ENCODE results near the gene DHX16. TPM values are rescaled to one million over a fixed set of nuclear protein-coding genes. Genes with fewer than 3 reads are reported as not detected.

Gene DHX16
- total and polyA plus RNA-seq, 9 of the 15 experiments (the other 6 are each of a cell fraction or from before 2014, with no cell fraction given): 14.6 to 66.1 (median 47.5) TPM

DNA sequence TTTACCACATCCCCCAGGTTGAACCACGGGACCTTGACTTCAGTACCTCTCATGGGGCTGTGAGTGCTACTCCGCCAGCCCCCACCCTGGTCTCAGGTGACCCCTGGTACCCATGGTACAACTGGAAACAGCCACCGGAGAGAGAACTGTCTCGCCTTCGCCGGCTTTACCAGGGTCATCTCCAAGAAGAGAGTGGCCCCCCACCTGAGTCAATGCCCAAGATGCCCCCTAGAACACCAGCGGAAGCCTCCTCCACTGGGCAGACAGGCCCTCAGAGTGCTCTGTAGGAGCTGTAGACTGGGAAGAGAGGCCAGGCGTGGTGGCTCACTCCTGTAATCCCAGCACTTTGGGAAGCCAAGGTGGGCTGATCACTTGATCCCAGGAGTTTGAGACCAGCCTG, 47.3 kb downstream of the DHX16 start (continued):
- TF ChIP-seq, protein P1, sequence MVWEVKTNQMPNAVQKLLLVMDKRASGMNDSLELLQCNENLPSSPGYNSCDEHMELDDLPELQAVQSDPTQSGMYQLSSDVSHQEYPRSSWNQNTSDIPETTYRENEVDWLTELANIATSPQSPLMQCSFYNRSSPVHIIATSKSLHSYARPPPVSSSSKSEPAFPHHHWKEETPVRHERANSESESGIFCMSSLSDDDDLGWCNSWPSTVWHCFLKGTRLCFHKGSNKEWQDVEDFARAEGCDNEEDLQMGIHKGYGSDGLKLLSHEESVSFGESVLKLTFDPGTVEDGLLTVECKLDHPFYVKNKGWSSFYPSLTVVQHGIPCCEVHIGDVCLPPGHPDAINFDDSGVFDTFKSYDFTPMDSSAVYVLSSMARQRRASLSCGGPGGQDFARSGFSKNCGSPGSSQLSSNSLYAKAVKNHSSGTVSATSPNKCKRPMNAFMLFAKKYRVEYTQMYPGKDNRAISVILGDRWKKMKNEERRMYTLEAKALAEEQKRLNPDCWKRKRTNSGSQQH (CRISPR knock-in tag; IDR thresholded peaks at IDR 0.05): no peak
- no peak for TF ChIP-seq ZNF263 (CRISPR knock-in tag; IDR thresholded peaks at IDR 0.05; ENCODE audit: borderline replicate concordance)
- TF ChIP-seq, protein P2, sequence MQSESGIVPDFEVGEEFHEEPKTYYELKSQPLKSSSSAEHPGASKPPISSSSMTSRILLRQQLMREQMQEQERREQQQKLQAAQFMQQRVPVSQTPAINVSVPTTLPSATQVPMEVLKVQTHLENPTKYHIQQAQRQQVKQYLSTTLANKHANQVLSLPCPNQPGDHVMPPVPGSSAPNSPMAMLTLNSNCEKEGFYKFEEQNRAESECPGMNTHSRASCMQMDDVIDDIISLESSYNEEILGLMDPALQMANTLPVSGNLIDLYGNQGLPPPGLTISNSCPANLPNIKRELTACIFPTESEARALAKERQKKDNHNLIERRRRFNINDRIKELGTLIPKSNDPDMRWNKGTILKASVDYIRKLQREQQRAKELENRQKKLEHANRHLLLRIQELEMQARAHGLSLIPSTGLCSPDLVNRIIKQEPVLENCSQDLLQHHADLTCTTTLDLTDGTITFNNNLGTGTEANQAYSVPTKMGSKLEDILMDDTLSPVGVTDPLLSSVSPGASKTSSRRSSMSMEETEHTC (IDR thresholded peaks at IDR 0.05): no peak

DNA sequence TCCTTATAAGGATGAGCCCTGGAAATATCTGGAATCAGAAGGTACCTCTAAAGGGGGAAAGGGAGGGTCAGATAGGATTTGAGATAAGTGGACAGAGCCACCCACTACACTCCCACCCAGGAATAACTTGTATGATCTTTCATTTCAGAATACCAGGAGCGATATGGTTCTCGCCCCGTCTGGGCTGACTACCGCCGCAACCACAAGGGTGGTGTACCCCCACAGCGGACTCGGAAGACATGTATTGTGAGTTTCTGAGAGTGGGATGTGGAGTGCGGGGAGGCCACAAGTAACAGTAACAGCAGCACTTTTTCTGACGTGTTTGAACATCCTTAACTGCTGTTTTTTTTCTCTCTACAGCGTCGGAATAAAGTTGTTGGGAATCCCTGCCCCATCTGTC, 53.2 kb downstream of the DHX16 start:
- no peaks in the 10 kb centered on the region for H3K9me1 ChIP-seq (ENCODE audit: control insufficient read depth, insufficient read depth, low read length)
- peaks cover 8% of the 10 kb centered on the region; the same call in 1 of the 2 replicates for H4K20me1 ChIP-seq (replicated peaks; ENCODE audit: control insufficient read depth, insufficient read depth, low read length)
- CTCF ChIA-PET (ENCODE audit: low intra/inter-chr PET ratio): no interaction called here
- TF ChIP-seq, protein P3, sequence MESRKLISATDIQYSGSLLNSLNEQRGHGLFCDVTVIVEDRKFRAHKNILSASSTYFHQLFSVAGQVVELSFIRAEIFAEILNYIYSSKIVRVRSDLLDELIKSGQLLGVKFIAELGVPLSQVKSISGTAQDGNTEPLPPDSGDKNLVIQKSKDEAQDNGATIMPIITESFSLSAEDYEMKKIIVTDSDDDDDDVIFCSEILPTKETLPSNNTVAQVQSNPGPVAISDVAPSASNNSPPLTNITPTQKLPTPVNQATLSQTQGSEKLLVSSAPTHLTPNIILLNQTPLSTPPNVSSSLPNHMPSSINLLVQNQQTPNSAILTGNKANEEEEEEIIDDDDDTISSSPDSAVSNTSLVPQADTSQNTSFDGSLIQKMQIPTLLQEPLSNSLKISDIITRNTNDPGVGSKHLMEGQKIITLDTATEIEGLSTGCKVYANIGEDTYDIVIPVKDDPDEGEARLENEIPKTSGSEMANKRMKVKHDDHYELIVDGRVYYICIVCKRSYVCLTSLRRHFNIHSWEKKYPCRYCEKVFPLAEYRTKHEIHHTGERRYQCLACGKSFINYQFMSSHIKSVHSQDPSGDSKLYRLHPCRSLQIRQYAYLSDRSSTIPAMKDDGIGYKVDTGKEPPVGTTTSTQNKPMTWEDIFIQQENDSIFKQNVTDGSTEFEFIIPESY (CRISPR knock-in tag; IDR thresholded peaks at IDR 0.05): peak; percentile 23; the same call in 1 of the 2 replicates
- no peak for TF ChIP-seq NR2F6 (CRISPR knock-in tag; IDR thresholded peaks at IDR 0.05)
- TF ChIP-seq, protein P4, sequence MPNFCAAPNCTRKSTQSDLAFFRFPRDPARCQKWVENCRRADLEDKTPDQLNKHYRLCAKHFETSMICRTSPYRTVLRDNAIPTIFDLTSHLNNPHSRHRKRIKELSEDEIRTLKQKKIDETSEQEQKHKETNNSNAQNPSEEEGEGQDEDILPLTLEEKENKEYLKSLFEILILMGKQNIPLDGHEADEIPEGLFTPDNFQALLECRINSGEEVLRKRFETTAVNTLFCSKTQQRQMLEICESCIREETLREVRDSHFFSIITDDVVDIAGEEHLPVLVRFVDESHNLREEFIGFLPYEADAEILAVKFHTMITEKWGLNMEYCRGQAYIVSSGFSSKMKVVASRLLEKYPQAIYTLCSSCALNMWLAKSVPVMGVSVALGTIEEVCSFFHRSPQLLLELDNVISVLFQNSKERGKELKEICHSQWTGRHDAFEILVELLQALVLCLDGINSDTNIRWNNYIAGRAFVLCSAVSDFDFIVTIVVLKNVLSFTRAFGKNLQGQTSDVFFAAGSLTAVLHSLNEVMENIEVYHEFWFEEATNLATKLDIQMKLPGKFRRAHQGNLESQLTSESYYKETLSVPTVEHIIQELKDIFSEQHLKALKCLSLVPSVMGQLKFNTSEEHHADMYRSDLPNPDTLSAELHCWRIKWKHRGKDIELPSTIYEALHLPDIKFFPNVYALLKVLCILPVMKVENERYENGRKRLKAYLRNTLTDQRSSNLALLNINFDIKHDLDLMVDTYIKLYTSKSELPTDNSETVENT (CRISPR knock-in tag; IDR thresholded peaks at IDR 0.05): 0 out of 2 replicates have a peak, but pooled peaks have one; percentile 9
- no peak for ATAC-seq
- POLR2A ChIA-PET: no interaction called here
- H2AFZ ChIP-seq (ENCODE audit: low read depth, low read length): no peak overlapping the region
- intact Hi-C loops (cut with micrococcal nuclease) (loop anchor here (5.0 kb wide), 1 partner anchor 208 kb away; no protein-coding TSS in a partner anchor), in situ Hi-C loops (cut with MboI) (no loop called here)
- FAIRE-seq: no peak
- peak overlapping the region; percentile 30; the same call in 2 of the 3 replicates for H3K27ac ChIP-seq (ENCODE audit: extremely low read depth, low read depth, low read length)
- peak overlapping the region; percentile 50 to 99; a peak in 3 of 4 replicates for H3K9ac ChIP-seq (ENCODE audit: insufficient read depth in 1 of 2, low read depth in 2 of 2, low read length in 2 of 2)
- no TSS peak for BruUV-seq (replicated peaks)
- no peaks in the 10 kb centered on the region for H3K9me3 ChIP-seq (replicated peaks; ENCODE audit: control insufficient read depth, insufficient read depth, low read depth, low read length)
- no peak for DNase-seq (ENCODE audit: extremely low read depth in 1 of 4, low spot score in 3 of 4)
- no peaks in the 10 kb centered on the region for H3K27me3 ChIP-seq (ENCODE audit: control insufficient read depth in 2 of 2, insufficient read depth in 2 of 2, low read length in 2 of 2)
- H3K4me1 ChIP-seq (replicated peaks in 1 of 2; ENCODE audit: control insufficient read depth in 2 of 2, insufficient read depth in 2 of 2, low read length in 2 of 2): peaks cover 4 to 5% of the 10 kb centered on the region in 2 experiments; a peak in 3 of 5 replicates
- H3K4me3 ChIP-seq: no peak overlapping the region; the same call in 1 of the 2 replicates
- WGBS (ENCODE audit: insufficient coverage, low coverage, missing lambda C conversion rate): 97% methylated on average over 11 of the region's 11 CpGs
- H3K79me2 ChIP-seq (ENCODE audit: control insufficient read depth, insufficient read depth, low read length): peaks cover 51% of the 10 kb centered on the region
- H3K4me2 ChIP-seq (ENCODE audit: insufficient read depth, low read length): no peak overlapping the region
- H3K36me3 ChIP-seq (ENCODE audit: control insufficient read depth, insufficient read depth, low read length): peaks cover 73% of the 10 kb centered on the region

All from K562 (cell line).